Loucy (cell line): ENCODE data around the gene CT47A1.
"Not testable (repeated sequence)": the region's sequence is repeated elsewhere in the genome, so short reads cannot be mapped to it uniquely, and the experiment has no call there.

Source experiments
- EZH2phosphoT487 ChIP-seq: fragments of 200-600 bp; IDR thresholded peaks from 2 replicates; pipeline ENCODE4 v1.6.1; 2018; ENCODE audit warnings: antibody characterized with exemption, mild to moderate bottlenecking, moderate library complexity, borderline replicate concordance
- TF ChIP-seq, protein P1 (sequence below): fragments of 200-600 bp; sonication (generic); conservative IDR thresholded peaks from 2 replicates; pipeline ENCODE4 v1.5.1; 2014; ENCODE audit warnings: mild to moderate bottlenecking, antibody characterized with exemption, low read length

DNA sequence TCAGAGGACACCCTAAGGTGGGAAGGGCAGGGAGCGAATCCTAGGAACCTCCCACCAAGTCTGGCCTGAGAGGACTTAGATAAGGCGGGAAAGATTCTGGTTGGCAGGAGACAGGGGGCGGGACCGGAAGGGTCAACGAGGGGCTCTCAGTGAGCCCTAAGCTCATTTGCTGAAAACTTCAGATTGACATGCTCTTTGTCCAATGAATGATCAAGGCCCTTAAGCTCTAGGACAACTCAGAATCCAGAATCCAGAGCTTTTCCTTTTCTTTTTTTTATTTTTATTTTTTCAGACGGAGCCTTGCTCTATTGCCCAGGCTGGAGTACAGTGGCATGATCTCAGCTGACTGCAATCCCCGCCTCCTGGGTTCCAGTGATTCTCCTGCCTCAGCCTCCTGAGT is 29.1 kb downstream of the CT47A1 start, which contains the start of gene CT47A7:
- TF ChIP-seq, protein P1, sequence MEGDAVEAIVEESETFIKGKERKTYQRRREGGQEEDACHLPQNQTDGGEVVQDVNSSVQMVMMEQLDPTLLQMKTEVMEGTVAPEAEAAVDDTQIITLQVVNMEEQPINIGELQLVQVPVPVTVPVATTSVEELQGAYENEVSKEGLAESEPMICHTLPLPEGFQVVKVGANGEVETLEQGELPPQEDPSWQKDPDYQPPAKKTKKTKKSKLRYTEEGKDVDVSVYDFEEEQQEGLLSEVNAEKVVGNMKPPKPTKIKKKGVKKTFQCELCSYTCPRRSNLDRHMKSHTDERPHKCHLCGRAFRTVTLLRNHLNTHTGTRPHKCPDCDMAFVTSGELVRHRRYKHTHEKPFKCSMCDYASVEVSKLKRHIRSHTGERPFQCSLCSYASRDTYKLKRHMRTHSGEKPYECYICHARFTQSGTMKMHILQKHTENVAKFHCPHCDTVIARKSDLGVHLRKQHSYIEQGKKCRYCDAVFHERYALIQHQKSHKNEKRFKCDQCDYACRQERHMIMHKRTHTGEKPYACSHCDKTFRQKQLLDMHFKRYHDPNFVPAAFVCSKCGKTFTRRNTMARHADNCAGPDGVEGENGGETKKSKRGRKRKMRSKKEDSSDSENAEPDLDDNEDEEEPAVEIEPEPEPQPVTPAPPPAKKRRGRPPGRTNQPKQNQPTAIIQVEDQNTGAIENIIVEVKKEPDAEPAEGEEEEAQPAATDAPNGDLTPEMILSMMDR, result not testable (repeated sequence)
- not testable (repeated sequence) for TF ChIP-seq EZH2phosphoT487
